ENCODE measurements around the gene POLD2.

The POLD2 gene

GRCh38 chr7:44145969-44146911 is 22.9 kb upstream of the POLD2 start:
- H3K4me3 ChIP-seq (ENCODE audit: low read depth, low read length) = 0 out of 2 replicates have a peak overlapping the region, but pooled peaks have one; percentile 17
- no peak for TF ChIP-seq CTCF (IDR thresholded peaks at IDR 0.05; ENCODE audit: low read depth, low read length)

GRCh38 chr7:44145479-44145968 is 22.2 kb upstream of the POLD2 start:
- no peak for TF ChIP-seq CTCF (IDR thresholded peaks at IDR 0.05; ENCODE audit: low read depth, low read length)
- H3K4me3 ChIP-seq (ENCODE audit: low read depth, low read length) = 0 out of 2 replicates have a peak overlapping the region, but pooled peaks have one; percentile 17

- TF ChIP-seq CTCF (IDR thresholded peaks at IDR 0.05; ENCODE audit: low read depth, low read length) = no peak
- no peak overlapping the region for H3K4me3 ChIP-seq (ENCODE audit: low read depth, low read length)
Measured at GRCh38 chr7:44144968-44145478, 21.7 kb upstream of the POLD2 start.

- H3K4me3 ChIP-seq (ENCODE audit: low read depth, low read length) = no peak overlapping the region
- no peak for TF ChIP-seq CTCF (IDR thresholded peaks at IDR 0.05; ENCODE audit: low read depth, low read length)
Measured at GRCh38 chr7:44144426-44144967, 21.1 kb upstream of the POLD2 start.

- TF ChIP-seq CTCF (IDR thresholded peaks at IDR 0.05; ENCODE audit: low read depth, low read length) = no peak
- H3K4me3 ChIP-seq (ENCODE audit: low read depth, low read length) = no peak overlapping the region
Measured at GRCh38 chr7:44143646-44144250, 20.4 kb upstream of the POLD2 start.

- no peak for TF ChIP-seq CTCF (IDR thresholded peaks at IDR 0.05; ENCODE audit: low read depth, low read length)
- H3K4me3 ChIP-seq (ENCODE audit: low read depth, low read length) = no peak overlapping the region
Measured at GRCh38 chr7:44142028-44142427, 18.7 kb upstream of the POLD2 start.

Data from WI38 (cell line).